ENCODE results near the gene RTN4RL2. TPM values are rescaled to one million over a fixed set of nuclear protein-coding genes. Genes with fewer than 3 reads are reported as not detected.

The RTN4RL2 gene
- total and polyA plus RNA-seq, 10 of the 15 experiments (the other 5 are each of a cell fraction or from before 2014, with no cell fraction given), result 0.14 to 1.1 (median 0.52) TPM; not detected in 4

- TF ChIP-seq PKNOX1 (IDR thresholded peaks at IDR 0.05), result no peak
- no peak for TF ChIP-seq NR2F1 (conservative IDR thresholded peaks at IDR 0.05)
- no peak for TF ChIP-seq GATAD2B (conservative IDR thresholded peaks at IDR 0.05; ENCODE audit: low read depth)
- no peak for TF ChIP-seq POLR2A (IDR thresholded peaks at IDR 0.05; ENCODE audit: low read depth, low read length)
- no peak for TF ChIP-seq SMARCA5 (IDR thresholded peaks at IDR 0.05)
- TF ChIP-seq IRF3 (IDR thresholded peaks at IDR 0.05), result no peak
- TF ChIP-seq CBFB (IDR thresholded peaks at IDR 0.05; ENCODE audit: low read depth), result no peak
- TF ChIP-seq IKZF2 (IDR thresholded peaks at IDR 0.05), result no peak
- no peak for TF ChIP-seq STAT3 (IDR thresholded peaks at IDR 0.05; ENCODE audit: low read depth, low read length)
- no peak for TF ChIP-seq PML (IDR thresholded peaks at IDR 0.05; ENCODE audit: low read length)
- TF ChIP-seq ZZZ3 (IDR thresholded peaks at IDR 0.05; ENCODE audit: control insufficient read depth, insufficient read length, low read depth), result no peak
- no peak for TF ChIP-seq ZBTB11 (CRISPR knock-in tag; IDR thresholded peaks at IDR 0.05)
- TF ChIP-seq ATF3 (IDR thresholded peaks at IDR 0.05; ENCODE audit: borderline replicate concordance, extremely low read depth, low read depth, low read length), result no peak
- no peak for TF ChIP-seq KAT2A (conservative IDR thresholded peaks at IDR 0.05; ENCODE audit: control insufficient read depth, low read depth, low read length)
Measured at GRCh38 chr11:57463671-57464538, 3.6 kb downstream of the RTN4RL2 start (continued).

Data from GM12878 (cell line).